Measurements from ENCODE around the gene ABHD8. TPM values are rescaled to one million over a fixed set of nuclear protein-coding genes. Genes with fewer than 3 reads are reported as not detected.

The ABHD8 gene
- total RNA-seq, 1 experiment from 2014 or later = 5.2 TPM

DNA sequence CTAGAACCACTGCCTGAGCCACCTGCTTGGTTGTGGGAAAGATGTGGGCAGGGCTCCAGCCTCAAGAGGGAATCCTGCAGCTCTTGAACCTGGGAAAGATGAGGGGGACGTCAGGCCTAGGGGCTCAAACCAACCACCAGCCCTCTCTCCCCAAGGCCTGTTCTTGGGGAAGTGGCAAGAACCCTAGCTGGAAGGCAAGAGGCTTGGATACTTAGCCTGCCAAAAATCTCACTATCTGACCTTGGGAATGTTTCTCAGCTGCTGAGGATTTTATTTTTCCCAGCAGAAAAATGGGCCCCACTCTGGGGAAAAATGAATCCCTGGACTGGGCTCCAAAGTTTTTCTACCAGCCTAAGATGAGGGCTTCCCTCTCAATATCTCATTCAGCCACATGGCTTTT is 43.3 kb downstream of the ABHD8 start:
- no TSS peak for BruUV-seq (replicated peaks)
- Histone ChIP-seq H3K36me3 (ENCODE audit: control insufficient read depth in 1 of 2, insufficient read depth in 2 of 2, low read length in 2 of 2) (no peaks in the 10 kb centered on the region), H3K9me3 (ENCODE audit: control insufficient read depth in 1 of 2, insufficient read depth in 1 of 2, low read depth in 1 of 2, low read length in 2 of 2) (no peaks in the 10 kb centered on the region), H3K4me1 (ENCODE audit: control insufficient read depth in 1 of 2, insufficient read depth in 2 of 2, low read length in 2 of 2) (peaks cover 0 to 9% of the 10 kb centered on the region in 2 experiments; a peak in 3 of 4 replicates), H3K9me2 (ENCODE audit: insufficient read depth) (no peaks in the 10 kb centered on the region), H4K20me1 (ENCODE audit: insufficient read depth) (no peaks in the 10 kb centered on the region), H3K4me3 (replicated peaks in 1 of 2; ENCODE audit: low read depth in 1 of 2, low read length in 2 of 2) (no peak overlapping the region), H3K9ac (ENCODE audit: low read length) (no peak overlapping the region), H3K27ac (ENCODE audit: low read depth, low read length) (no peak overlapping the region), H3K27me3 (ENCODE audit: insufficient read depth, low read length) (no peaks in the 10 kb centered on the region), H3K4me2 (ENCODE audit: low read length) (no peak overlapping the region), H2AFZ (ENCODE audit: low read depth, low read length, poor library complexity, severe bottlenecking) (no peak overlapping the region), H3K79me2 (ENCODE audit: insufficient read depth, low read length) (no peaks in the 10 kb centered on the region)
- RAD21 ChIA-PET (ENCODE audit: low non-redundant PET in 1 of 2, low total read pairs in 2 of 2, uncharacterized antibody in 2 of 2, unreplicated experiment in 2 of 2) = no interaction called here
- DNase-seq (ENCODE audit: low read depth, low spot score) (no peak), ATAC-seq (no peak)
- intact Hi-C loops (cut with micrococcal nuclease) = no loop called here
- TF ChIP-seq ZNF274 (IDR thresholded peaks at IDR 0.05; ENCODE audit: low read depth, low read length) = no peak
- TF ChIP-seq TCF7L2 (IDR thresholded peaks at IDR 0.05; ENCODE audit: borderline replicate concordance, extremely low read depth, insufficient read depth, insufficient read length) = no peak
- TF ChIP-seq, protein P1, sequence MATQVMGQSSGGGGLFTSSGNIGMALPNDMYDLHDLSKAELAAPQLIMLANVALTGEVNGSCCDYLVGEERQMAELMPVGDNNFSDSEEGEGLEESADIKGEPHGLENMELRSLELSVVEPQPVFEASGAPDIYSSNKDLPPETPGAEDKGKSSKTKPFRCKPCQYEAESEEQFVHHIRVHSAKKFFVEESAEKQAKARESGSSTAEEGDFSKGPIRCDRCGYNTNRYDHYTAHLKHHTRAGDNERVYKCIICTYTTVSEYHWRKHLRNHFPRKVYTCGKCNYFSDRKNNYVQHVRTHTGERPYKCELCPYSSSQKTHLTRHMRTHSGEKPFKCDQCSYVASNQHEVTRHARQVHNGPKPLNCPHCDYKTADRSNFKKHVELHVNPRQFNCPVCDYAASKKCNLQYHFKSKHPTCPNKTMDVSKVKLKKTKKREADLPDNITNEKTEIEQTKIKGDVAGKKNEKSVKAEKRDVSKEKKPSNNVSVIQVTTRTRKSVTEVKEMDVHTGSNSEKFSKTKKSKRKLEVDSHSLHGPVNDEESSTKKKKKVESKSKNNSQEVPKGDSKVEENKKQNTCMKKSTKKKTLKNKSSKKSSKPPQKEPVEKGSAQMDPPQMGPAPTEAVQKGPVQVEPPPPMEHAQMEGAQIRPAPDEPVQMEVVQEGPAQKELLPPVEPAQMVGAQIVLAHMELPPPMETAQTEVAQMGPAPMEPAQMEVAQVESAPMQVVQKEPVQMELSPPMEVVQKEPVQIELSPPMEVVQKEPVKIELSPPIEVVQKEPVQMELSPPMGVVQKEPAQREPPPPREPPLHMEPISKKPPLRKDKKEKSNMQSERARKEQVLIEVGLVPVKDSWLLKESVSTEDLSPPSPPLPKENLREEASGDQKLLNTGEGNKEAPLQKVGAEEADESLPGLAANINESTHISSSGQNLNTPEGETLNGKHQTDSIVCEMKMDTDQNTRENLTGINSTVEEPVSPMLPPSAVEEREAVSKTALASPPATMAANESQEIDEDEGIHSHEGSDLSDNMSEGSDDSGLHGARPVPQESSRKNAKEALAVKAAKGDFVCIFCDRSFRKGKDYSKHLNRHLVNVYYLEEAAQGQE (IDR thresholded peaks at IDR 0.05; ENCODE audit: low read depth) = no peak
- TF ChIP-seq SRF (IDR thresholded peaks at IDR 0.05; ENCODE audit: low read depth) = no peak
- TF ChIP-seq EGR1 (IDR thresholded peaks at IDR 0.05; ENCODE audit: low read depth) = no peak
- TF ChIP-seq FOSL1 (IDR thresholded peaks at IDR 0.05; ENCODE audit: low read depth) = no peak
- POLR2A ChIA-PET = interaction anchor here (1.1 to 1.3 kb wide), 2 partner anchors 24 to 49 kb away, joined by 3 to 4 read pairs; partner anchors contain the start of gene DDA1
- CTCF ChIA-PET = interaction anchor here (0.8 to 1.9 kb wide), 4 partner anchors 10 to 49 kb away, joined by 3 to 8 read pairs (median 6); partner anchors contain the start of genes DDA1 and MRPL34

All from HCT116 (cell line).